CD1c-positive myeloid dendritic cell (primary cell): Measurements from ENCODE around the gene NSUN3.
"Not testable (repeated sequence)": the region's sequence is repeated elsewhere in the genome, so short reads cannot be mapped to it uniquely, and the experiment has no call there.

Source experiments
- DNase-seq: peaks from one replicate; pipeline ENCODE4 v3.0.0-alpha.2; 2016; ENCODE audit errors: extremely low spot score

NSUN3 gene

DNA sequence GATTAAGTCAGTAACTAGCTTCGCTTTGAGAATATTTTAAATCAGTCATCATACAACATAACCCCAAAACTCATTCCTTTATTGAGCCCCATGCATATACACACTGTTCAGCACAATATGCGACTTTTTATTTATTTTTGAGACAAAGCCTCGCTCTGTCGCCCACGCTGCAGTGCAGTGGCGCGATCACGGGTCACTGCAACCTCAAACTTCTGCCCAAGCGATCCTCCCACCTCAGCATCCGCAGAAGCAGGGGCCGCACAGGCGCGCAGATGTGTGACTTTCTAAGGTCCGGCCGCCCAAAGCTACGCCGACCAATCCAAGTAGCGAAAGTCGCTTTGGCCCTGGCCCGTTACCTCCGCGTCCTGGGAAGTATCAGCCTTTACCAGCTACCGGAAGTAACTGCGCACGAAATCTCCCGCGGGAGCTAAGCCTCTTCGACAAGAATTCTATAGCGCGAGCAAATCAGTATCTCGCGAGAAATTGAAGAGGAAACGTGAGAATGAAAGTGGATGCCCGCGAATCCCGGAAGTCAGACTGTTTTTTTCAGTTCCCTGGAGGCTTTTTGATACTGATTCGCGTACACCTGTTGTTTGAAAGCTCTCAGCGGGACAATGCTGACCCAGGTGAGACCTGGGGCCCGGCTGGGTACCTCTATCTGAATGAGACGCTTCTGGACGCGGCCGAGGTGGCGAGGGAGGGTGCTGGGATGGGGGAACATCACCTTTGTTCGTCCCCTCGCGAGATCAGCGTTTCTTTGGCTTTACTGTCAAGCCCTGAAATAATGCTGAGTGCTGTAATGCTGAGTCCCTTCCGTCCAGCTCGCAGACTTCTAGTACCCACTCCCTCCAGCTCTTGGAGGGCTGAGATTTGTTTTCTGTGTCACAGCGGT is at the start of gene NSUN3, which contains the start of gene DHFR2:
TSS of gene NSUN3 (plus strand) at position 549 of the 892 bp plus-strand sequence. CDS start at position 615, 66 bp downstream.
TSS of gene DHFR2 (minus strand) at position 404 of the 892 bp plus-strand sequence. CDS start 1,405 bp downstream, outside the sequence.
- DNase-seq = peak; percentile 98

DNA sequence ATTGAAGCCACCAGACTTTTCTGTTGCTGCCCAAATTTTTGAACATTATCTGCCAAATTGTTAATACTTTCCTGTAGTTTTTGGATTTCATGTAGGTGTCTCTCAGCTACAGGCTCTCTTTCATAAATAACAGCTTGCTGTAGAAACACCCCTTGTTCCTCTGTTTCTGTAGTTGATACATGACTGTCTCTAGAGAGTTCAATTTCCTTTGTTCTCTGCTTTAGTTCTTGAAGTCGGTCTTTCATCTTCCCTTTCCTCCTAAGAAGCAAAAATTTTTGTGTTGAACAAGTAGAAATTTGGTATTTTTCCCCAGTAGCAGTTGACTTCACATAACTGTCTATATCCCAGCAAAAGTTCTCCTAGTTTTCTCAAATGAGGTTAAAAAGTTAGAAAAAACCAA is 47.8 kb upstream of the NSUN3 start:
- no peak for DNase-seq

DNA sequence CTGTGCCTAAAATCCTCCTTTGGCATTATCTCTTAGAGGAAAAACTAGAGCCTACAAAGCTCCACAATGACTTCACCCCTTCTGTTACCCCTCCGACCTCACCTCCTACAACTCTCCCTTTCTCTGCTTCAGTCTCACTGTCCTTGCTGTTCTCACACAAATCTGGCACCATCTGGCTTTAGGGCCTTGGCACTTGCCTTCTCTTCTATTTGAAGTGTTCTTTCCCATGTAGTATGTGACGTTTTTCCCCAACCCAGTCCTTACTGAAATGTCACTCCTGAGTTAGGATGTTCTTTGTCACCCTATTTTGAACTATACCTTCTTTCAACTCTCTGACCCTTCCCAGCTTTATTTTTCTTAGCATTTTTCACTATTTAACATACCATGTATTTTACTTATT is 43.2 kb upstream of the NSUN3 start:
- no peak for DNase-seq

DNA sequence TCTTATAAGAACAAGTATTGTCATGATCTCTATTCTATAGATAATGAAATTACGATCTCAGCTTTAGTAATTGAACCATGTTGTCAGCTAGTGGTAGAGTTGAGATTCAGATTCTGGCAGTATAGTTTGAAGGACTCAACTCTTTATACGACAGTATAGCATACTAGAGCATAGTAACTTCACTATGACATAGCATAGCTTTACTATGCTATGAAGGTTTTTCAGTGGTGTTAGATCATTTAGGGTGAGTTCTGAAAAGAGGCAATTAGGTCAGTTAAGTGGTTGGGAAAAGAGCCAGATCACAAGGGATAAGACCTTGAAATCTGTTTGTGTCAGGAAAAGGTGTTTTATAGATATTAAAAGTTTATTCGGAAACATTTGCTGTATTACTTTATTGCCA is 42.6 kb upstream of the NSUN3 start:
- DNase-seq = no peak

DNA sequence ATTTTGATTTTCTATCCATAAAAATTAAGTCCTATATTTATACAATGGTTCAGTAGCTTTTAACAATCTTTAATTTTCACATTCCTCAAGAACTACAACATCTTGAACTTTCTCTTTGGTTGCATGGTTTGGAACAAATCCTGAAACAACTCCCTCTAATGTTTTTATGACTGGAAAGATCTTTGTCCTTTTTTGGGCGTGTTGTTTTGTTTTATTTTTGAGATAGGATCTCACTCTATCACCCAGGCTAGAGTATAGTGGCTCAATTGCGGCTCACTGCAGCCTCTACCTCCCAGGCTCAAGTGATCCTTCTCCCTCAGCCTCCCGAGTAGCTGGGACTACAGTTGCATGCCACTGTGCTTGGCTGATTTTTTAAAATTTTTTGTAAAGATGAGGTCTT is 38.5 kb upstream of the NSUN3 start:
- no peak for DNase-seq

DNA sequence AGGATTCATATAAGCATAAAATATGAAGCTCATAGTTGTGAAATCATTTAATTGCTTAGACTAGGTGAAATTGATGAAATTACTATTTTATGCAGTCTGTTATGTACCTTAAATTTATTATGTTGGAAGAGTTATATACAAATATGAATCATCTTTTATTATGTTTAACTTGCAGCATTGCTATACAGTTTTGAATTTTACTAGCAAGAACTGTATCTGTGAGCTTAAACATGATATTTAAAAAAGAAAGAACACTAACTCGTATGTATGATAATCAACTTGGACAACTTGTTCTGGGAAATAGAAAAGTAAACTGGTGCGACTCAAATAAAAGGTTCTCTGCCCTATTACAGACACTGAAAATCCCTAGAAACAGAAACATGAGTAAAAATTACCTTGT is 36.2 kb upstream of the NSUN3 start:
- DNase-seq = no peak

DNA sequence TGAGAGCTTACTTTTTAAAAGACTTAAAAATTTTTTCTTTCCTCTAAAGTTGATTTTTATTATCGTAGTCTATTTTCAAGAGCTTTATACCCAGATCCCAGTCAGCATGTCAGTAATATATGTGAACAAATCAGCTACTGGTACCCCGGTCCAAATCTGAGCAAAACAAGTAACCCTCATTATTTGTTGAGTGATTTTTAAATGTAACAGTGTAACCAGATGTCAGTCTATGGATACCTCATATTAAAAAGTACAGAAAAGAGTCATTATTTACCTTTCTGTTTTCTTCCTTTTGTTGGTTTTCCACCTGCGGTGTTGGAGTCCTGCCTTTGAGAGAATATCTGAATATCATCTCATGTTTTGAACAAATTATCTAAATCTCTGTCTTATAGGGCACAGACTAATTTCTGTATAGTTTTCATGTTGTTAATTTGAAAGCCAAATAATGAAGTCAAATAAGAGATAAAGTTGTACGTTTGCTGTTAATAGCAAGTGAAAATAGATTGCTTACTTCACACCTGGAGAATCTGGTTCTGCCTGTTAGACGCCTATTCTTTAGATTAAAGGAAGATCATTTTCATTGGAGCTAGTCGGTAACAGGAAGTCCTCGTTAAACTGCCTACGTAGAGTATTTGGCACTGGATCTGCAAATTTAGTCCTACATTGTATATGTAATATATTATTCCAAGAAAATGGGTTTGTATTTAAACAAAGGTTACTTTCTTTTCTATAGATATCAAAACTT is 34.6 kb upstream of the NSUN3 start, which contains the start of gene STX19:
TSS of gene STX19 (minus strand) at position 505 of the 745 bp plus-strand sequence. CDS start 13,328 bp downstream, outside the sequence.
- DNase-seq = no peak

DNA sequence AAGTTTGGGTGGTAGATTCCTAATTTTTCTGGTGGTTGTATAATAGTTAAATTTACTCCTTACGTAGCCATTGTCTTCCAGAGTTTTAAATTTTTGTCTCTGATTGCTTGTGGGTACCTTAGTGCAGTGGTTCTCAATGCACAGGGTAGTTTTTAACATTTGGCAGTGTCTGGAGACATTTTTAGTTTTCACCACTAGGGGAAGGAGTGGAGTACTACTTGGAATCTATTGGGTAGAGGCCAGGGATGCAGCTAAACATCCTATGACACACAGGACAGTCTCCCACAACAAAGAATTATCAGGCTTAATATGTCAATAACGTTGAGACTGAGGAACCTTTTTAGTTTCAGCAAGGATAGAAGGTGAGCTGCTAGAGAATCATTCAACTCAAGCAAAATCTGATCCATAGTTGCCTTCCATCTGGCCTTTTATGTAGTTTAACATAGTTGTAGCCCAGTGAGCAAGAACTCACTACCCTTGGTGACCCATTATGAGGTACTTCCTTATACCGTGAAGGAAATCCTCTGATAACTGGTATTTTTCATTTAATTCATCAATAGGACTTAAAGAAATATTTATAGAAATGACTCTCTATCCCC is 25.9 kb upstream of the NSUN3 start:
- peak; percentile 33 for DNase-seq

DNA sequence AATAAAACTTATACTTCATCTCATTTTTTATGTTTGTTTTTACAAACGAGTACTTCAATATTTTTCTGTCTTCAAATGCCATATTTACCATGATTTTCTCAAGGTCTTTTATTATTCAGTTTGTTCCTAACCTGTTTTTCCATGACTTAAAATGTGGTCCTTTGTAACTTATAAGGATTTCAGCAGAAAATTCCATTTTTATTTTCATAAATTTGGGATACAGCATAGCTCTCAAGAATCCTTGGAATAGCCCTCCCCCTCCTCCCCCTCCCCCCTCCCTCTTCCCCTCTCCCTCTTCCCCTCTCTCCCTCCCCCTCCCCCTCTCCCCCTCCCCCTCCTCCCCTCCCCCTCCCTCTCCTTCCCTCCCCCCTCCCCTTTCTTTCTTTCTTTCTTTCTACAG is 19.6 kb upstream of the NSUN3 start:
- no peak for DNase-seq

DNA sequence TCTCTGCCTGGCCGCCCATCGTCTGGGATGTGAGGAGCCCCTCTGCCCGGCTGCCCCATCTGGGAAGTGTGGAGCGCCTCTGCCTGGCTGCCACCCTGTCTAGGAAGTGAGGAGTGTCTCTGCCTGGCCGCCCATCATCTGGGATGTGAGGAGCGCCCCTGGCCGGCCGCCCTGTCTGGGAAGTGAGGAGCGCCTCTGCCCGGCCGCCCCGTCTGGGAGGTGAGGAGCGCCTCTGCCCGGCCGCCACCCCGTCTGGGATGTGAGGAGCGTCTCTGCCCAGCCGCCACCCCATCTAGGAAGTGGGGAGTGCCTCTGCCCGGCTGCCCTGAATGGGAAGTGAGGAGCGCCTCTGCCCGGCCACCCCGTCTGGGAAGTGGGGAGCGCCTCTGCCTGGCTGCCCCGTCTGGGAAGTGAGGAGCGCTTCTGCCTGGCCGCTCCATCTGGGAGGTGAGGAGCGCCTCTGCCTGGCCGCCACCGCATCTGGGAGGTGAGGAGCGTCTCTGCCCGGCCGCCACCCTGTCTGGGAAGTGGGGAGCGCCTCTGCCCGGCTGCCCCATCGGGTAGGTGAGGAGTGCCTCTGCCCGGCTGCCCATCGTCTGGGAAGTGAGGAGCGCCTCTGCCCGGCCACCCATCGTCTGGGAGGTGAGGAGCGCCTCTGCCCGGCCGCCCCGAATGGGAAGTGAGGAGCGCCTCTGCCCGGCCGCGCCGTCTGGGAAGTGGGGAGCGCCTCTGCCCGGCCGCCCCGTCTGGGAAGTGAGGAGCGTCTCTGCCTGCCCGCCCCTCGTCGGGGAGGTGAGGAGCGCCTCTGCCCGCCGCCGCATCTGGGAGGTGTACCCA is 18.5 kb upstream of the NSUN3 start:
- not testable (repeated sequence) for DNase-seq

DNA sequence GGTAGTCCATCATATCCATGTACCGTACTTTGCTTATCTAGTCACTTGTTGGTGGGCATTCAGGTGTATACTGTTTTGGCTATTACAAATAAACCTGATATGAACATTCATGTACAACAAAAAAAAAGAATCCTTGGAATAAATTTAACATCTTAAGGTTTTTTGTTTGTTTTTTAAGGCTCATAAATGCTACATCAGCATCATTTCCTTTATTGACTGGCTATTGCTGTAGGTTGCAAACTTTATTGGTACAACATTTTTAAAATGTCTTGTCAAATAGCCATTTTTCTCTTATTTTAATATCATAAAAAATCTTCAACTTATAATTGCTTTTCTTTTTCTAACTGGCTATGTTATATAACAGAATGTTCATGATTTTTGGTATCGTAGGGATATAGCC is 16.3 kb upstream of the NSUN3 start:
- DNase-seq = no peak

DNA sequence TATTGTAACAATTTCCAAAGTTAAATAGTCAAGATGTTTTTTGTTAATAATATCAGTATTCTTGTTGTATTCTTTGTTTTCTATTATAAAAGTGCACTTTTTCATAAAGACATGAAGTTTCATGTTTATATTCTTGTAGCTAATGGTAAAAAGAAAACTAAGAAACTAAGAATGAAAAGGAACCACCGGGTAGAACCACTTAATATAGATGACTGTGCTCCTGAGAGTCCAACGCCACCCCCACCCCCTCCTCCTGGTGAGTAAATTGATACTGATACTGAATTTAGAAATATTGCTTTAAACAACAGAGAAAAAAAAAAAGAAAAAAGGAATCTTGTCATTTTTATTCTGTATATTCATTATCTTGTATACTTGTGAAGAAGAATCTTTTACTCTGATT is 13.6 kb upstream of the NSUN3 start:
- DNase-seq = no peak

DNA sequence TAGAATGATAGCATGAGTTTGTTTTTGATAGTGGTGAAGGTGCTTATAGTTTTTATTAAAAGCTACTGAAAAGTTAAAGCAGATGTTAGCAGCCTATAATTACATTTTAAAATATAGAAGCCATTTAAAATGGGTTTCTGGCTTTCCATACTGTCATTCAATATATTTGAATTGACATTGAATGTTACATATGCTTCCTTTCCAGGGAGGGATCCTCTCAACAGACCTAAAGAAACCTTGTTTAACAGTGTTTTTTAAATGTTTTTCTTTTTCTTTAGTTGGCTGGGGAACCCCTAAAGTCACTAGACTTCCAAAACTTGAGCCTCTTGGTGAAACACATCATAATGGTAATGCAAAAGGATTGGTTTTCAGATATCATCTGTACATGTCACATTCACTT is 12.3 kb upstream of the NSUN3 start:
- no peak for DNase-seq

DNA sequence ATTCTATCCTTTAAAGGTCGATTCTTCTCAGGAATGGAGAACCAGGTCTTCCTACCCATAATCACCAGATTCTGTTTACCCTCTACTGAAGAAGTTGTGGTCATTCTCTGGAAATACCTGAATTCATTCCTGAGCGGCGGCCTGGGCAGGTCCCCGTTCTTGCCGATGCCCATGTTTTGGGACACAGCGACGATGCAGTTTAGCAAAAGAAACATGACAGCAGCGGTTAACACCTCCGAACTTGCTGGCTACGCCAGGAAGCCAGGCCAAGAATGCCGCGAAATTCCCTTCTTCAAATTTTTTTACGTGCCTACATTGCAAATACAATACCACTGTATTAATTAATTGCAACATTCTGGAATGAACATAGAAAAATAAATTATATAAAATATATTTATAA is 1.6 kb upstream of the NSUN3 start:
- no peak for DNase-seq

DNA sequence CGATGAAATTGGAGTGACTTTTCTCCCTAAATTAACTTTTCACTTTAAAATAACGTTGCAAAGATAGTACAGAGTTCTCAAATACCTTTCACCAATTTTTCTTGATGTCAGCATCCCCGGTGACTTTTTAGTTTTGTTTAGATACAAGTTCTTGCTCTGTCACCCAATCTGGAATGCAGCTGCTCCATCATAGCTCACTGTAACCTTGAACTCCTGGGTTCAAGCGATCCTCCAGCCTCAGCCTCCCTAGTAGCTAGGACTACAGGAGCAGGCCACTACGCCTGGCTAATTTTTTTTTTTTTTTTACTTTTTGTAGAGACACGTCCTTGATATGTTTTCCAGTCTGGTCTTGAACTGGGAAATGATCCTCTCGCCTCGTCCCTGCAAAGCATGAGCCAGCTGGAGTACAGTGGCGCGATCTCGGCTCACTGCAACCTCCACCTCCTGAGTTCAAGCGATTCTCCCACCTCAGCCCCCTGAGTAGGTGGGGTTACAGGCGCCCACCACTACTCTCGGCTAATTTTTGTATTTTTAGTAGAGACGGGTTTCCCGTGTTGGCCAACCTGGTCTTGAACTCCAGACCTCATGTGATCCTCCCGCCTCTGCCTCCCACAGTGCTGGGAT is 747 bp downstream of the NSUN3 start:
- no peak for DNase-seq

DNA sequence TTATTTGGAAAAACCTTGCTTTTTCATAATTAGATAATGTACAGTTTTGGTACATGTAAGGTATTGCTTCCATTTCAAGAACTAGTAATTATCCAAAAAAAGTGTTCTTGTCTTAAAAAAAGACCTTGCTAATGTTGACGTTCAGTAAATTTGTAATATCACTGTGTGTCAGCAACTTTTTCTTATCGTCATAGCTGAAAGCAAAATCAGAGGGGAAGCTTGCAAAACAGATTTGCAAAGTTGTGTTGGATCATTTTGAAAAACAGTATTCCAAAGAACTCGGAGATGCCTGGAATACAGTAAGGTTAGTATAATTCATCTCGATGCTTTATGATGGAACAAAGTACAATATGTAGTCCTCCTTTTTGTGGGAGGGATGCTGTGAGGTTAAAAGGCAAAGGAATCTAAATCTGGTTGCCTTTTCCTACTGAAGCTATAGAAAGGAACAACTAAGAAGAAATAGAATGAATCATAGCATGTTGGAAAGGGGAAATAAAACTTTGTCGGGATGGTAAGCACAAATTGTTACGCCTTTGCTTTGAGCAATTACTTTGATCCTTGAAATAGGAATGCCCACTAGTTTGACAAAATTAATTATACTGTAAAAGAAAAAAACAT is 1.5 kb downstream of the NSUN3 start:
- DNase-seq = peak; percentile 48

DNA sequence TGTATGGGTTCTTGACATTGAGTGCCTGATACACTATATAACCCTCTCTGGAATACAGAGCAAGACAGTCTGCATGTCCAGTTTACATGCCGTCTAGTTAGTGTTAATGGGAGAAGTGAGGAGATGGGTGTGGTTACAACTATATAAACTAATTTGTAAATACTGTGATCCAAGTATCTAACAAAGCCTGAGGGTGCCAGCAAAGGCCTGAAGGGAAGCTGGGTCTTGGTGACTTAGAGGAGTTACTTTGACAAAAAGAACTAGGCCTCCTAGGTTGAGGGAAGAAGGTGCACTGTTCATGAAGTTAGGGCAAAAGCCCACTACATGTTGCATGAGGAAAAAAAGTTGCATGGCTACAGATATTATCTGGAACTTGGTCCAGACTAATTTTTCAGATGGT is 2.3 kb downstream of the NSUN3 start:
- no peak for DNase-seq

DNA sequence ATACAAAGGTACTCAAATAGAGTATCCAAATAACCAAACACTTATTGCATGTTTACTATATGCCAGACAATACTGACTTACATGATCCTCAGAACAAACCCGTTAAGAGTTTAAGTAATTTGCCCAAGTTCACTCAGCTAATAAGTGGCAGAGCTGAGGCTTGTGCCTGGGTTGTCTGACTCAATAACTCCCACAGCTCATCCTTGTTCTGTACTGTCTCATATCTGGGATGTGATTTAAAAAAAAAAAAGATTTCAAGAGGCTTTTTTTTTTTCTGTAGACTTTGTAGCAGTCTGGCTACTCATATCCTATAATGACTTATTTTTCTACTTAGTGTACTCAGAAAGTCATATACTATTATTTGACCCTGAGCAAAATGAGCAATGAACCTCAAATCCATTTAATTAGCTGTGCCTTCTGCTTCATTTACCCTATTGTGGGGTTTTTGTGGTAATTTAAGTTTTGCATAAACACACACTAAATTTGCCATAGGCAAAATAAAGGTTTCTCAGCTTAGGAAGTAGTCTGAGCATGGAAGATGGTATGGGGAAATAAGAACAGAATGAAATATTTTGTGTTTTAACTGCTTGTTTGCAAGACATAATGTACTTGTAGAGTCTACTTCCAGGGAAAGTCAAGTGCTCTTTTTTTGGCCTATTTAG is 3.1 kb downstream of the NSUN3 start:
- DNase-seq = no peak

DNA sequence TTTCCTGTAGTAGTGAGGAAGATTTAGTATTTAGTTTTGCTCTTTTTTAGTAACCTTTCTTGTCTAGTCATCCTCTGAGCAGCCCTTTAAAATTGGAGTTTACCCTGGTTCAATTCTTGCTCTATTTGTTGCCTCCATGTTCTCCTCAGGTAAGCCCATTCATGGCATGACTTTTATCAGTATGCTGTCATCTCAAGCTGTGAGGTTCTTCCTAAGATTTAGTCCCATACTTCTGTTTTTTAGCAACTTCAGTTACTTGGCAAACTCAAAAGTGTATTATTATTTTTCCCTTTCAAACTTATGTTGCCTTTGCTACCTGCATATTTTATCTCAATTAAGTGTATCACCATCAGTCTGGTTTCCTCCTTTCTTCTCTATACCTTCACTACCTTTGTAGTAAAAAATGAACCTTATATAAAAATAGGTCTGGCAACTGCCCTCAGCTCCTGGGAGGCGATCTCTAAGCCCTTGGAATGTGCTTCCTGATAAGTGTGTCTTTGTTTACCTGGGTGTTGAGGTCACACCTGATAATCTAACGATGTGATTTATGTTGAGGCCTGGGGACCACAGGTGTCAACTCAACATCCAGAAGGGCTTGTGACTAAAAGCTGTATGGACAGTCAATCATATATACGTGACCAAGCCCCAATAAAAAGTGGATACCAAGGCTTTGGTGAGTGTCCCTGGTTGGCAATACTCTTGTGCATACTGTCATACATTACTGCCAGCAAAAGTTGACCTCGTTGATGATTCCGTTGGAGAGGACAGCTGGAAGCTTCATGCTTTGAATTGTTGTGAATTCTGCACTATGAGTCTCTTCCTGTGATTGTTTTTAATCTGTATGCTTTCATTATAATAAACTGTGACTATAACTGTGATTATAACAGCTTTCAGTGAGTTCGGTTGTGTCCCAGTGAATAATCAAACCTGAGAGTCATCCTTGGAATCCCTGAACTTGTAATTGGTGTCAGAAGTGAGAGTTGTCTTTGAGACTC is 3.9 kb downstream of the NSUN3 start:
- no peak for DNase-seq
